MCF 10A (cell line): ENCODE data around the gene PTBP3. TPM values are rescaled to one million over a fixed set of nuclear protein-coding genes. Genes with fewer than 3 reads are reported as not detected.

Experiments
- BruUV-seq: library from RNA; stranded (reverse); fragments of 400-500 nt; replicated peaks from 2 replicates; lab custom pipeline; 2021; lab: Mats Ljungman, UMichigan
- CTCF ChIA-PET: fragments of 300-600 bp; sonication (Branson Sonifier 250); formaldehyde crosslinking; extraction: SDS; loops from one replicate; lab custom pipeline; 2021; ENCODE audit warnings: antibody characterized with exemption, inconsistent platforms; lab: Yijun Ruan, JAX
- POLR2A ChIA-PET: fragments of 300-600, 350-650 bp; sonication (Branson Sonifier 250); formaldehyde crosslinking; extraction: SDS; loops from one replicate; lab custom pipeline; 2020; ENCODE audit warnings: antibody characterized with exemption, inconsistent platforms; lab: Yijun Ruan, JAX
- DNase-seq: peaks from one replicate; pipeline ENCODE4 v3.0.0-alpha.2; 2018; ENCODE audit not compliant: unreplicated experiment
- H3K27ac Mint-ChIP-seq: one replicate; pipeline ENCODE4 v1.8.0; 2022; ENCODE audit warnings: mild to moderate bottlenecking, low read depth, mixed read lengths; ENCODE audit not compliant: unreplicated experiment
- H3K27me3 Mint-ChIP-seq: one replicate; pipeline ENCODE4 v1.8.0; 2022; ENCODE audit warnings: mixed read lengths; ENCODE audit not compliant: insufficient read depth, unreplicated experiment
- H3K36me3 Mint-ChIP-seq: one replicate; pipeline ENCODE4 v1.8.0; 2022; ENCODE audit warnings: mild to moderate bottlenecking, moderate library complexity, mixed read lengths; ENCODE audit not compliant: insufficient read depth, unreplicated experiment
- H3K4me1 Mint-ChIP-seq: one replicate; pipeline ENCODE4 v1.8.0; 2022; ENCODE audit warnings: mixed read lengths; ENCODE audit not compliant: insufficient read depth, unreplicated experiment
- H3K4me3 Mint-ChIP-seq: one replicate; pipeline ENCODE4 v1.8.0; 2022; ENCODE audit warnings: mild to moderate bottlenecking, moderate library complexity, mixed read lengths; ENCODE audit not compliant: unreplicated experiment
- H3K9me3 Mint-ChIP-seq: one replicate; pipeline ENCODE4 v1.8.0; 2022; ENCODE audit warnings: mixed read lengths; ENCODE audit not compliant: unreplicated experiment
- intact Hi-C: fragments of 100-400 bp; cut with micrococcal nuclease; formaldehyde crosslinking; loops from 2 replicates; pipeline ENCODE4 v1.14.1; 2022
- total RNA-seq: library from RNA; stranded (reverse); gene quantifications from 2 replicates; pipeline ENCODE4 v1.2.3, GENCODE V29; 2022
- TF ChIP-seq, protein P1 (sequence below): fragments of 200-600 bp; IDR thresholded peaks from one replicate; pipeline ENCODE4 v1.8.0; 2022; ENCODE audit warnings: antibody characterized with exemption, mild to moderate bottlenecking; ENCODE audit not compliant: unreplicated experiment

PTBP3 gene
- total RNA-seq, 1 experiment from 2014 or later: 79.2 TPM

GRCh38 chr9:112212926-112213325 lies 120.5 kb downstream of the PTBP3 start:
- POLR2A ChIA-PET: interaction anchor here (0.8 kb wide), 1 partner anchor 9 kb away, joined by 5 read pairs; no protein-coding TSS in a partner anchor
- H3K9me3 Mint-ChIP-seq: peaks cover 1% of the 10 kb centered on the region
- H3K27me3 Mint-ChIP-seq: no peaks in the 10 kb centered on the region
- intact Hi-C loops: no loop called here
- no peak overlapping the region for H3K4me3 Mint-ChIP-seq
- no peaks in the 10 kb centered on the region for H3K4me1 Mint-ChIP-seq
- no peak overlapping the region for H3K27ac Mint-ChIP-seq
- DNase-seq: no peak
- BruUV-seq: no TSS peak
- H3K36me3 Mint-ChIP-seq: peaks cover 73% of the 10 kb centered on the region
- TF ChIP-seq, protein P1, sequence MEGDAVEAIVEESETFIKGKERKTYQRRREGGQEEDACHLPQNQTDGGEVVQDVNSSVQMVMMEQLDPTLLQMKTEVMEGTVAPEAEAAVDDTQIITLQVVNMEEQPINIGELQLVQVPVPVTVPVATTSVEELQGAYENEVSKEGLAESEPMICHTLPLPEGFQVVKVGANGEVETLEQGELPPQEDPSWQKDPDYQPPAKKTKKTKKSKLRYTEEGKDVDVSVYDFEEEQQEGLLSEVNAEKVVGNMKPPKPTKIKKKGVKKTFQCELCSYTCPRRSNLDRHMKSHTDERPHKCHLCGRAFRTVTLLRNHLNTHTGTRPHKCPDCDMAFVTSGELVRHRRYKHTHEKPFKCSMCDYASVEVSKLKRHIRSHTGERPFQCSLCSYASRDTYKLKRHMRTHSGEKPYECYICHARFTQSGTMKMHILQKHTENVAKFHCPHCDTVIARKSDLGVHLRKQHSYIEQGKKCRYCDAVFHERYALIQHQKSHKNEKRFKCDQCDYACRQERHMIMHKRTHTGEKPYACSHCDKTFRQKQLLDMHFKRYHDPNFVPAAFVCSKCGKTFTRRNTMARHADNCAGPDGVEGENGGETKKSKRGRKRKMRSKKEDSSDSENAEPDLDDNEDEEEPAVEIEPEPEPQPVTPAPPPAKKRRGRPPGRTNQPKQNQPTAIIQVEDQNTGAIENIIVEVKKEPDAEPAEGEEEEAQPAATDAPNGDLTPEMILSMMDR: no peak
- CTCF ChIA-PET: no interaction called here

- DNase-seq: no peak
- Mint-ChIP-seq H3K36me3 (peaks cover 64% of the 10 kb centered on the region), H3K4me1 (peaks cover 8% of the 10 kb centered on the region), H3K9me3 (peaks cover 7% of the 10 kb centered on the region), H3K27me3 (no peaks in the 10 kb centered on the region), H3K4me3 (no peak overlapping the region), H3K27ac (peak overlapping the region; percentile 7)
- intact Hi-C loops: no loop called here
- ChIA-PET POLR2A (interaction anchor here (1.3 kb wide), 1 partner anchor 11 kb away, joined by 4 read pairs; no protein-coding TSS in a partner anchor), CTCF (no interaction called here)
- TF ChIP-seq, protein P1: no peak
- BruUV-seq: no TSS peak
These were observed 126.0 kb downstream of the PTBP3 start for GRCh38 chr9:112207451-112207850.

DNA sequence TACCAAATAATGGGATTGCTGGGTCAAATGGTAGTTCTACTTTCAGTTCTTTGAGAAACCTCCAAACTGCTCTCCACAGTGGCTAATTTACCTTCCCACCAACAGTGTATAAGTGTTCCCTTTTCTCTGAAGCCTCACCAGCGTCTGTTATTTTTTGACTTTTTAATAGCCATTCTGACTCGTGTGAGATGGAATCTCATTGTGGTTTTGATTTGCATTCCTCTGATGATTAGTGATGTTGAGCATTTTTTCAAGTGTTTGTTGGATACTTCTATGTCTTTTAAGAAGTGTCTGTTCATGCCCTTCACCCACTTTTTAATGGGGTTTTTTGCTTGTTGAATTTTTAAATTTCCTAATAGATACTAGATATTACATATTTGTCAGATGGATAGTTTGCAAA lies 129.9 kb downstream of the PTBP3 start:
- TF ChIP-seq, protein P1: no peak
- Mint-ChIP-seq H3K4me1 (peaks cover 8% of the 10 kb centered on the region), H3K9me3 (peaks cover 7% of the 10 kb centered on the region), H3K4me3 (no peak overlapping the region), H3K27ac (peak overlapping the region; percentile 39), H3K36me3 (peaks cover 55% of the 10 kb centered on the region), H3K27me3 (no peaks in the 10 kb centered on the region)
- intact Hi-C loops: no loop called here
- CTCF ChIA-PET: no interaction called here
- POLR2A ChIA-PET: interaction anchor here (1.0 to 1.1 kb wide), 2 partner anchors 10 to 129 kb away, joined by 4 to 5 read pairs; no protein-coding TSS in a partner anchor
- DNase-seq: peak; percentile 22
- no TSS peak for BruUV-seq

DNA sequence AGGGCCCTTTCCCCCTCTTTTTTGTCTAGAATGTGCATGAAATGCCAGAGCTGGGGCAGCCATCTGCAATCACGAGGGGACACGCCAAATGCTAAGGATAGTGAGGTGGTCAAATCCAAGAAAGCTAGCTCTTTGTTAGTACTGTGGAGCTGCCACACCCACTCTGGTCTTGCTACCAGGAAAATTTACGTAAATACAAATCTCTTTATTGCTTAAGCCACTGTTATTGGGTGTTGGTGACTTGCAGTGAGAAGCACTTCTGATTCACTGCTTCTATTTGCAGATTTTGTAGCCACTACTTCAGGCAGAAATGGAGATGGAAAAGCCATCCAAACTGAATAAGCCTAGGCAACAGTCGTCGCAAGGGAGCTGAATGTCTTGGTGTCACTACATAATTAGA lies 132.7 kb downstream of the PTBP3 start:
- TF ChIP-seq, protein P1: no peak
- intact Hi-C loops: no loop called here
- no peak for DNase-seq
- POLR2A ChIA-PET: no interaction called here
- Mint-ChIP-seq H3K27me3 (no peaks in the 10 kb centered on the region), H3K9me3 (no peaks in the 10 kb centered on the region), H3K4me3 (no peak overlapping the region), H3K36me3 (peaks cover 33% of the 10 kb centered on the region), H3K4me1 (peaks cover 8% of the 10 kb centered on the region), H3K27ac (no peak overlapping the region)
- CTCF ChIA-PET: no interaction called here
- no TSS peak for BruUV-seq
